ENCODE results near the gene AEN.

AEN gene

DNA sequence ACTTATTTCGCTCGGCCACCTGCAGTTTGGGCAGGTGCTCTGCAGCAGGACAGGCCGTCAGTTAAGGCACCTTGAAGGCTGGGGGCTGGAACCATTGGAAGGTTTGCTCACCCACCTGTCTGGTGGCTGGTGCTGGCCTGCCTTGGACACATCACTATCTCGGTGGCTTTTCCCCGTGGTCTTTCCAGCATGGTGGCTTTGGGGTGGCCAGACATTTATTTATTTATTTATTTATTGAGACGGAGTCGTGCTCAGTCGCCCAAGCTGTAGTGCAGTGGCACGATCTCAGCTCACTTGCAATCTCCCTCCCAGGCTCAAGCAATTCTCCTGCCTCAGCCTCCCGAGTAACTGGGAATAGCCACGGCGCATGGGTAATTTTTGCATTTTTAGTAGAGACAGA lies 29.4 kb downstream of the AEN start:
- no peak for DNase-seq (ENCODE audit: low read depth)

DNA sequence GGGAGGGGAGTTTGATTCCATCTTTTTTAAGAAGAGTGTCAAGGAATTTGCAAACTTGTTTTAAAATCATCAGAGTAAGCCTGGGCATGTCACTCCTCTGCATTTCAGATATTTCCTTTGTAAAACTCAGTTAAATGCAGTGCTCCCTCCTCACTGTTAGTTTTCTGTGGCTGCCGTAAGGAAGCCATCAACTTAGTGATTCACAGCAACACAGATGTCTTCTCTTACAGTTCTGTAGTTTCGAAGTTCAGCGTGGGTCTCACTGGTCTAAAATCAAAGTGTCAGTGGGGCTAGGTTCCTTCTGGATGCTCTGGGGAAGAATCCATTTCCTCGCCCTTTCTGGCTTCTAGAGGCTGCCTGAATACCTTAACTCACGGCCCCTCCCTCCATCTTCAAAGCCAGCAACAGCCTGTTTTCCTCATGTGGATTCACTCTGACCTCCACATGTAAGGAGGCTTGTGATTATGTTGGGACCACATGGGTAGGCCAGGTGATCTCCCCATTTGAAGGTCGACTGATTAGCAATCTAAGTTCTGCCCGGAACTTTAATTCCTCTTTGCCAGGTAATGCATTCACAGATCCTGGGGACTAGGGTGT lies 30.1 kb downstream of the AEN start:
- no peak for DNase-seq (ENCODE audit: low read depth)

DNA sequence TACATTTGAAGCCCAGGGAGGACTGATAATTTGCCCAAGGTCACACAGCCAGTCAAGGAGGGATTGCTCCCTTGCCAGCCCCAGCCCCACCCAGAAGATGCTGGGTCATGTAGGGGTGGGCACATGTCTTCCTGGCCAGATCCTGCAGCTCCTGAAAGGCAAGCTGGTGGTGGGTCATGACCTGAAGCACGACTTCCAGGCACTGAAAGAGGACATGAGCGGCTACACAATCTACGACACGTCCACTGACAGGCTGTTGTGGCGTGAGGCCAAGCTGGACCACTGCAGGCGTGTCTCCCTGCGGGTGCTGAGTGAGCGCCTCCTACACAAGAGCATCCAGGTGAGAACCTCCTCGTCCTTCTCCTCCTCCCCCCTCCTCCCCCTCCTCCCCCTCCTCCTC lies 30.8 kb downstream of the AEN start:
- DNase-seq (ENCODE audit: low read depth) = no peak

DNA sequence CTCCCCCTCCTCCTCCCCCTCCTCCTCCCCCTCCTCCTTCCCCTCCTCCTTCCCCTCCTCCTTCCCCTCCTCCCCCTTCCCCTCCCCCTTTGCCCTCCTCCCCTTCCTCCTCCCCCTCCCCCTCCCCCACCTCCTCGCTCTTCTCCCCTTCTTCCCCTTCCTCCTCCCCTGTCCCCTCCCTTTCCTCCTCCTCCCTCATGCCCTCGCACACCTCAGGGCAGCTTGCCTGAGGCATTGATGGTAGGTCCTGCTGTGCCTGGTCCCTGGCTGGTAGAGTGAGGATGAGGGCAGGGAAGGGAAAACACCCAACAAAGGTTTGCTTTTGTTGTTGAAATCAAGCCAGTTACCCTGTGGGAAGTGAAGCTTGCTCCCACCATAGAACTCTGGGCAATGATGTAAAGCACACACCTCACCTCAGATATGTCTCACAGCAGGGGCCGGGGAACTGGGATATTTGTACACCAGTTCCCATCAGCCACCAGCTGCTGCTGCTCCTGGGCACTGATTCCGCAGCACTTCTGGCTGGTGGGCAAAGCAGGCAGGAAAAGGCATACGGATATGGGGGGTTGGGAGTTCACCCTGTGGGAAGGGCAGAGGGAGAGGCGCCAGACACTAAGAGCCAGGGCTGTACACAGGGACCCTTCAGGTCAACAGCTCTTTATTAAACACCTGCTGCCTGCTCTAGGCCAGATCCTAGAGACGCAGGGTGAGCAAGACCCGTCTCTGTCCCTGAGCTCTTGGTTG lies 31.5 kb downstream of the AEN start:
- no peak for DNase-seq (ENCODE audit: low read depth)

DNA sequence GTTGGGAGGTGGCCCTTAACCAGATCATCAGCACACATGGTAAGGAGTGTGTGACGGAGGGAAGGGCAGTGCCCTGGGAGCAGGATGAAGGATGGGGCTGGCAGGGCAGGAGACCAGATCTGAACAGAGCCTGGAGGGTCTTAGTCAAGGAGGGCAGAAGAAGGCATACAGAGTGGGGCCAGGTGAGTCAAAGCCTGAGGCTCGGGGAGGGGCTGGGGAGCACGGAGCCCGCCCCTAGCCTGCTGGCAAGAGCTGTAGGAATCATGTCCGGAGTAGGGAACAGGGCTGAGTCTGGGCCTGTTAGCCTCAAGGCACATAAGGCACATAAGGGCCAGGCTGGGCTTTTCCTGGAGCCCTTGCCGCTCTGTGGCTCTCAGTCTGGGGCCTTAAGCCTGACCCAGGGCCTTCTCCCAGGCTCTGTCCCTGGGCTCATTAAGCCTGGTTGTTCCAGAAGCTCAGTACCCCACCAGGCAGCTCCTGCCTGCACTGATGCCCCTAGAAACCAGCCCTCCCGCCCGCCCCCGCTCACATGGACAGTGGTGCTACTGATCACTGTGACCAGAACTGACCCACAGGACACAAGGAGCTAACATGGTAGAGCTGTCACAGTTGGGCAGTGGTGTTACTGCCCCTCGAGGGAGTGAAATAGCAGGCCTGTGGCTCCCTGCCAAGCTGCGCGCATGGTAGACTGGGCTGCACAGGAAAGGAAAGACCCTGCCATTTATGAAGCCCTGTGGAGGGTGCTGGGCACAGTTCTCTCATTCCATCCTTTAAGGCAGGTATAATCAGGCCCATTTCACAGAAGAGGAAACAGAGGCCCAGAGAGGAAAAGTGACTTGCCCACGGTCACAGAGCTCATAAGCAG lies 32.3 kb downstream of the AEN start:
- DNase-seq (ENCODE audit: low read depth) = no peak

DNA sequence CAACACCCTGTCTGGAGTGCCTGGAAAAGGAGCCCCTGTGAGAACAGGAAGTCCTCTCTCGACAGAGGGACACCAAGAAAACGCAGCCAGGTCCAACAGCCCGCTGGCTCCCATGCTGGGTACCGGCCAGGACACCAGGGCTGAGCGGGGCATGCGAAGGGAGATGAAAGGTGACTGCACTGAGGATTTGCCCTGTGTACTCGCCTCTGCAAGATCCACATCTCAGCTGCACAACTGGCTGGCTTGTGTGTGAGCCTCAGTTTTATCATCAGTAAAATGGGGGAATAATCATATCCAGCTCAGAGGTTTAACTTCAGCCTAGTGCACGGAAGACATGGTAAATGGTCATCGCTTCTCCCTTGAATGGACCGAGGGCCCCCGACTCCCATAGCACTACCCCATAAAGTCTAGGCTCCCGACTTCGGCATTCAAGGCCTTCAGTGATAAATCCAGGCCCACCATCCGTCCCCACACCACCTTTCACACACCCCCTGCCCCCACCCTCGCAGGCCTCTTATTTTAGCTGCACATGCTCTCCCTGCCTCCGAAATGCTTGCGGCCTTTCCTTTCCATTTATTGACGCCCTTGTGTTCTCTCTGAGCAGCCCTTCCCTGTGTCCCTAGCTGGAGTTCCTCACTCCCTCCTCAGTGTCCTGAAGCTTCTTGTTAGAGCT lies 33.4 kb downstream of the AEN start:
- no peak for DNase-seq (ENCODE audit: low read depth)

DNA sequence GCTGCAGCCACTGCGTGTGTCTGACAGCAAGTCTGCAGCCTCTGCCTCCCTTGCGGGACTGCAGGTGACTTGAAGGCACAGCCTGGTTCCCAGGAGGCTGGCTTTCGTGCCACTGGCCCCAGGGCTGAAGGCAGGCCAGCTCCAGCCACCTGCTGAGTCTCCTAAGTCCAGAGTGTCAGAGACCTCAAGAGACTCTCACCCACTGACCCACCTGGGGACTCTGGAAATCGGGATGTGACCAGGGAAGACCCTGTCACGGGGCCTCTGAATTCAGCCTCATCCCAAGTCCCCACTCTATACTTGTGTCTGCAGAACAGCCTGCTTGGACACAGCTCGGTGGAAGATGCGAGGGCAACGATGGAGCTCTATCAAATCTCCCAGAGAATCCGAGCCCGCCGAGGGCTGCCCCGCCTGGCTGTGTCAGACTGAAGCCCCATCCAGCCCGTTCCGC lies 34.0 kb downstream of the AEN start:
- no peak for DNase-seq (ENCODE audit: low read depth)

DNA sequence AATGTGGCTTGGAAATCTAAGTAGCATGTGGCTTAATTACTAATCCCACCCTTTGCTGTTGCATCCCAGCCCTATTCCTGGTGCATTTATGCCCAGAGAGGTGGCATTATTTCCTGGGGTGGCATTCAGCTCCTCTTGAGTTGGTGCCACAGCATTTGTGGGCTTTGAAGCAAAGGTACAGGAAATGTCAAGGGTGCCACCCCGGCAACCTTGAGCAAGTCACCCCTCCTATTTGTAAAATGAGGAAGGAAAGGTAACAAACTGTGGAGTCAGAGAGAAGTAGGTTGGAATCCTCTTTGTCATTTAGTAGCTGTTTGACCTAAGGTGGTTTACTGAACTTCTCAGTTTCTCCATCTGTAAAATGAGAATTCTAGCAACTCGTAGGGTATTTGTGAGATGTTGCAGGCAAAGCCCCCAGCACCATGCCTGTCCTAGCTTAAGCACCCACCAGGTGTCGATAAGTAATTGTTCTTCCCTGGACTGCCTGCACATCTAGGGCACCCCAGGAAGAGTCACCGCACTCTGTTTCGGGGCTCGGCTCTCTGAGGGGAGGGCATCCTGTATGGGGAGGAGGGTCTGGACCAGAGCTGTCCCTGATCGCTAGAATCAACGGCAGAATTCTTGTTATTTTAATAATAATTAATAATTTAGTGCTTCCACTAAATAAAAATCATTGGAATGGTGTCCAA lies 34.8 kb downstream of the AEN start:
- DNase-seq (ENCODE audit: low read depth) = no peak

DNA sequence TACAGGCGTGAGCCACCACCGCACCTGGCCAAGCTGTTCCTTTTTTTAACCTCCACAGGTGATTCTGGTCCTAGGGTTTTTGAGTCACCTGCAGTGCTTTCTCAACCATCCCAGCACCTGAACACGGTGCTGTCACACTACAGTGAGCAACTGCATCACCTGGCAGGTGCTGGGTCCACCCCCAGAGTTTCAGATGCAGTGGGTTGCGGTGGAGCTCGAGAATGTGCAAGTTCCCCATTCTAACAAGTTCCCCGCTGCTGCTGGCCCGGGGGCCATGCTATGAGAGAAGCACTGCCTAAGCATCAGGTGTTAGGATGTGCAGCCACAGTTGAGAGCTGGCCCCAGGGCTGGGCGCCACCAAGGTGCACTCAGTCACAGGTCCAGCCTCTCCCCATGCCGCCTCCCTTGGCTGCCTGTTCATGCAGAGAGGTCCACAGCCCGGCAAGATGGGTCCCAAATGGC lies 35.7 kb downstream of the AEN start:
- DNase-seq (ENCODE audit: low read depth) = no peak

DNA sequence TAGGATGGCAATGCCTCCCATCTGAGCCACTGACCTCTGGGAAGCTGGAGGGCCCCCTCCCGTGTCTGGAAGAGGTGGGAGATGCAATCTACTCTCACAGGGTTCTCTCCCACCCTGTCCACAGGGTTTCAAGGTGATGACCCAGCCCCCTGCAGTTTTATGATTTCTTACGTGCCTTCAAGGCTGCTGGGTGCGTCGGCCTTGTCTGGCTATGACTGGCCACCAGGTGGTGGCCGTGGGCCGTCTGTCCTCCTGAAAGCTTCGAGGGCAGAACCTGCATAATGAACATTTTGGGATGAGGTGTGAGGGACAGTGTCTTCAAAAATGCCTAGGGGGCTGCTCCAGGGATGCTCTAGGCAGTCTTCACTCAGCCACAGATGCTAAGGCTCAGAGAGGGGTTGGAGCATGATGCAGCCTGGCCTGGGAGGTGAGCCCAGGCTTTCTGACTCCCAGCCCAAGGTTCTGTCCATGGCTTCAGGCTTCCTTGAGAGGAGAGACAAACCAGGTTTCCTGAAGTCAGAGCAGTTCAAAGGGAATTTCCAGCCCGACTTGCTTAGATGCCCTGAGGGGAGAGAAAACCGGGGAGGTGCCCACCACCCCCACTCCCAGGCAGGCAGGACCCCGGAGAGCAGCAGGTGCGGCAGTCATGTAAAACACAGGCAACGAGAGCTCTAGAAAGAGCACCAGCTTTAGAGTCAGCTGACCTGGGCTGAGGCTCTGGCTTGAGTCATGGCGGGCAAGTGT lies 36.4 kb downstream of the AEN start:
- no peak for DNase-seq (ENCODE audit: low read depth)

DNA sequence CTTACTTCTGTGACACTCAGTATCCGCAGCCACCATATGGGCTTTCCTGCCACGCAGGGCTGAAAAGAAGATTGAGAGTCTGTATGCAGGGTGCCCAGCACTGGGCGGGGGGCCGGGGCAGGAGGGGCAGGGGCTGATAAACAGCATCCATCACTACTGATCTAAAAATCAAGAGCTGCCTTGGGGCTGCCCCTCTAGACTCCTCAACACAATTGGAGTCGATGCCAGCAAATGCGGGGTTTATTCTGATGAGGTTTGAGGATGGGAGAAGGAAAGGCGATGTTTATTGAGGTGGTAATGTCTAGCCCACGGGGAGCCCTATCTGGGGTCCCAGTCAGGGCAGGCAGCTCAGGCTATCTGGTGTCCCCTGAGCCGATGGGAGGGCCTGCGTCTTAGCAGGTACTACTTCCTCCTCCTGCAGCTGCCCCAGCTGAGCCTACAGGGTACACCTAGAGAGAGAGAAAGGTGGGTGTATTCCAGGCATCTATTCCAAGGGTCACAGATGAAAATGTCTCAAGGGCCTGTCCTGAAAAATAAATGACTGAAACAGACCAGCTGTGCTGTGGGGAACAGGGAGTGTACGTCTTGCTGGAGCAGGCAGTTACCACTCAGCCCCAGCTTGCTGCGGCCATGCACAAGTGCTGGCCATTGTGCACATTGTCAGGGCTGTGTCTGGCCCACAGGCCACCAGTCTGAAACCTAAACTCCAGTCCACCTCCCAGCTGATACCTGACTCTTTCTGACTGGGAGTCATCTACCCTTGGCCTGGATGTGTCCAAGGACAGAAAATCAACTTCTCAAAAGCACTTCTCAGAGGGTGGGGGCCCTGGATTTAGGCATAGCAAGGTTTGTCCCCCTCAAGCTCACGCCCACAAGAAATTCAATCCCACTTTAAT lies 37.2 kb downstream of the AEN start:
- DNase-seq (ENCODE audit: low read depth) = no peak

DNA sequence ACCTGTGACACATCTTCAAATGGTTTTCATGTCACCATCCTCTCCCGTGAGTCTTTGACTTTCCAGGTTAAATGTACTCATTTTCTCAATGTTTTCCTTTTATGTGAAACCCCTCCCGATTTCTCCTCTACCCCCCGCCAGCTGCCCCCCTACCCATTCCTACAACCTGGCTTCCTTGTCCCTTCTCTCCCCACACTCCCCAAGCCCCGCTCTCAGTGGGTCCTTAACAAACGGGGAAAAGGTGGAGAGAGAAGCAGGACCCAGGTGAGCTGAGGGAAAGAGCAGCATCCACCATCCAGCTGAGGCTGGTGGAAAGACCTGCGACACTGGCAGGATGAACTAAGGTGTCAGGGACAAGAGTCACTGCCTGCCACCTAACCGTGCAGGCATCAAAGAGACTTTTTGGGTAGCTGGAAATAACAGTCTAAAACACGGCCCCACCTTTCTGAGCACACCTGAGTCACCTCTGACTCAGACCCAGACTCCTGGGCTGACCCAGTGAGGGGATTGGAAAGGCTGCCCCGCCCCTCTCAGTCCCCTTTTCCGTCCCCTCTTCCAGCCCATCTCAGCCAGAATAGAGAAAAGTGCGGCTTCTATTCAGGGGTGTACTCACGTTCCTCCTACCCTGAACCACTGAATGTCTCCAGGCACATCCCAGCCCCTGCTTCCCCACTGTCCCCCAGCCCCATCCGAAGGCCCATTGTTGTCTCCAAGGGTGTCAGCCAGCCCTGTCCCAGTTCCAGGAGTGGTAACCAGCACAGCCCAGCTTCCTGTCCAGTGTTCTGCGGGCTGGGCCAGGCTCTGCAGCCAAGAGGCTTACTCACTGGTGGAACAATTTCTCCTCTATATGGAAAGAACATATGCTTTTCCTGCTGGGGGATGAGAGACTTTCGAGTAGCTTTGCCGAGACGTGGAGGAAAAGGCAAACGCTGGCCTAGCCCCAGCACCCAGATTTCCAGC lies 38.1 kb downstream of the AEN start:
- no peak for DNase-seq (ENCODE audit: low read depth)

DNA sequence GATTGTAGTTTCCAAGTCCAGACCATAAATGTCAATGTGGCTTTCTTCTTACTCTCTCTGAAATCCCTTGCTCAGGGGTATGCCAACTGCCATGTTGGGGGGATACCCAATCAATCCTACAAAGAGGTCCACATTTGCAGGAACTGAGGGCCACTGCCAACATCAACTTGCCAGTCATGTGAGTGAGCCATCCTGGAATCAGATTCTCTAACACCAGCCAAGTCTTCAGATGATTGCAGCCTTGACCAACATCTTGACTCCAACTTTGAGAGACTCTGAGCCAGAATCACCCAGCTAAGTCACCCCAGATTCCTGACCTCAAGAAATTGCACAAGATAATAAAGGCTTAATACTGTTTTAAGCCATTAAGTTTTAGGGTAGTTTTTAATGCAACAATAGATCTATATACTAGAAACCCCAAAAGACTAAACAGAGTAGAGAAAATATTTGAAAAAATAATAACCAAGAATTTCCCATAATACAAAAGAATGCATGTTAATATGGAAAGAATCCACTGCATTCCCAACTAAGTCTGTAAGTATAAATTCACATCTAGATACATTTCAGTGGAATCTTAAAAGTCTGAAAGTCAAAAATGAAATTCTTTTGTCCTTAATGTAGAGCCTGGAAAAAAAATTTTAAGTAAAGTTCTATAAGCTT lies 40.0 kb downstream of the AEN start:
- no peak for DNase-seq (ENCODE audit: low read depth)

DNA sequence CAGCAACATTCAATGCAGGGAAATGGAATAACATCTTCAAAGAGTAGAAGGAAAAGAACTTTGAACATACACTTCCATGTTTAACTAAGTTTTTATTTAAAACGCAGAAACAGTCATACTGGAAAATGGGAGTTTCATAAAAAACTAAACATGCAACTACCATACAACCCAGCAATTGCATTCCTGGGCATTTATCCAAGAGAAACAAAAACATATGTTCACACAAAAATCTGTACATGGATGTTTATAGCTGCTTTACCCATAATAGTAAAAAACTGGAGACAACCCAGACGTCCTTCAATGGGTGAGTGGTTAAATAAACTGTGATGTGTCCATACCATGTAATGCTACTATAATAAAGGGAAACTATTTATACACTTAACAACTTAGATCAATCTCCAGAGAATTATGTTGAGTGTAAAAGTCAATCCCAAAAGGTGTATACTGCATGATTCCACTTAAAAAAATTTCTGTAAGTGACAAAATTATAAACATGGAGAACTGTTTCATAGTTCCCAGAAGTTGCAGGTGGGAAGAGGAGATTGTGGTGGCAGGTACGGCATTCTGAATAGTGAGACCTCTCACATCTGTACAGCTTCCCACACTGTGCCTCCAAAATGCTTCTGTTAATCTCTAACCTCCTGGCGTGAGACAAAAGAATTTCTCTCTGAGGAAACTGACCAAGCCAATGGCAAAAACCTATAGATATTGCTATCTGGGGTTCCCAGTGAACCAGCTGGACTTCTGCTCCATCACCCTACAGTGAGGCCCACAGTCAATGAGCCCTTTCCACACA lies 40.8 kb downstream of the AEN start:
- no peak for DNase-seq (ENCODE audit: low read depth)

DNA sequence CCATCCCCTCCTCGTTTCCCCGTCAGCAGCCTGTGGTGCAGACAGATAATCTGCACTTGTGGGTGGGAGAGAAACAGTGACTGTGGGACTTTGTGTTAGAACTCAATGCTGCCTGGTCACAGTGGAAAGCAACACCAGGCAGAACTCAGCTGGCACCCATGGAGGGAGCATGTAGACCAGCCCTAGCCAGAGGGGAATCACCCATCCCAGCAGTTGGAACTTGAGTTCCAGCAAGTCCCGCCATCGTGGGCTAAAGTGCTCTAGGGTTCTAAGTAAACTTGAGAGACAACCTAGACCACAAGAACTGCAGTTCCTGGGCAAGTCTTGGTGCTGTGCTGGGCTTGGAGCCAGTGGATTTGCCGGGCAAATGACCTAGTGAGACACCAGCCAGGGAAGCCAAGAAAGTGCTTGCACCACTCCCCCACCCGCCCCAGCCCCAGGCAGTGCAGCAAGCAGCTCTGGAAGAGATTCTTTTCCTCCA lies 42.0 kb downstream of the AEN start:
- no peak for DNase-seq (ENCODE audit: low read depth)

DNA sequence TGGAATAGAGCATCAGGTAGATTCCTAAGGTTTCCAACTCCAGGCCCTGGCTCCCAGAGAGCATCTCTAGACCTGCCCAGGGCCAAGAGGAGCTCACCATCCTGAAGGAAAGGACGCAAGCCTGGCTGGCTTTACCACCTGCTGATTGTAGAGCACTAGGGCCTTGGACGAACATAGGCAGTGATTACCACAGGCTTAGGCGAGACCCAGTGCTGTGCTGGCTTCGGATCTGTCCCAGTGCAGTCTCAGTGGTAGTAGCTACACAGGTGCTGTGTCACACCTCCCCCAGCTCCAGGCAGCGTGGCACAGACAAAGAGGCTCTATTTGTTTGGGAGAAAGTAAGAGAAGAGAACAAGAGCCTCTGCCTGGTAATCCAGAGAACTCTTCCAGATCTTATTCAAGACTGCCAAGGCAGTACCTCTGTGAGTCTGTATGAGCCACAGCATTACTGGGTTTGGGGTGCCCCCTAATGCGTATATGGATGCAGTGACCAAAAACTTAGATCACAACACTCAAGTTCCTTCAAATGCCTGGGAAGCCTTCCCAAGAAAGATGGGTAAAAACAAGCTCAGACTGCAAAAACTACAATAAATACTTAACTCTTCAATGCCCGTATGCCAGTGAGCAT lies 43.1 kb downstream of the AEN start:
- no peak for DNase-seq (ENCODE audit: low read depth)

DNA sequence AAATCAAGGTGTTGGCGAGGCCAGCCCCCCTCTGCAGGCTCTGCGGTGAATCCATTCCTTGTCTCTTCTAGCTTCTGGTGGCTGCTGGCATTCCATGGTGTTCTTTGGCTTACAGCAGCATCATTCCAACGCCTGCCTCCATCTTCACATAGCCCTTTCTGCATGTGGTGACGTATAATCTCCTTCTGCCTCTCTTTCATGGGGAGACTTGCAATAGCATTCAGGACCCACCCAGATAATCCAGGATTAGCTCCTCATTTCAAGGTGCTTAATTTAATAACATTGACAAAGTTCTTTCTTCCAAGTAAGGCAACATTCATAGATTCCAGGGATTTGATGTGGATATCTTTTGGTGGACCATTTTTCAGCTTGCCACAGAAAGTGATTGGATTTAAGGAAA lies 53.5 kb downstream of the AEN start:
- DNase-seq (ENCODE audit: low read depth) = no peak

All from stimulated activated CD8-positive, alpha-beta memory T cell treated with anti-CD3 and anti-CD28 coated beads, Interleukin-4, amount 100 ng/mL, for 24 hours (primary cell).